Measurements from ENCODE around the gene THRB. TPM values are rescaled to one million over a fixed set of nuclear protein-coding genes. Genes with fewer than 3 reads are reported as not detected.

Gene THRB
- total and polyA plus RNA-seq, 2 experiments from 2014 or later: 26.8 to 60.0 TPM

- no peak overlapping the region for H3K4me3 ChIP-seq
- no peaks in the 10 kb centered on the region for H3K36me3 ChIP-seq (replicated peaks; ENCODE audit: insufficient read depth, low read depth)
- no peaks in the 10 kb centered on the region for H3K27me3 ChIP-seq
- DNase-seq (ENCODE audit: low spot score): no peak
- no peaks in the 10 kb centered on the region for H4K20me1 ChIP-seq (ENCODE audit: insufficient read depth, poor library complexity, severe bottlenecking)
- TF ChIP-seq EZH2phosphoT487 (IDR thresholded peaks at IDR 0.05; ENCODE audit: low read depth, severe bottlenecking, unreplicated experiment): no peak
- TF ChIP-seq CTCF (IDR thresholded peaks at IDR 0.05; ENCODE audit: poor library complexity): no peak
- TF ChIP-seq EZH2 (IDR thresholded peaks at IDR 0.05; ENCODE audit: borderline replicate concordance): no peak
- H2AFZ ChIP-seq: no peak overlapping the region
- no peak overlapping the region for H3K27ac ChIP-seq
- 77% methylated on average over 7 of the region's 7 CpGs for WGBS (ENCODE audit: low lambda C conversion rate, missing lambda C conversion rate)
- H3K79me2 ChIP-seq: no peaks in the 10 kb centered on the region
- no peaks in the 10 kb centered on the region for H3K9me2 ChIP-seq (replicated peaks; ENCODE audit: insufficient read depth)
- no peaks in the 10 kb centered on the region for H3K9me3 ChIP-seq (ENCODE audit: low read depth)
- H3K4me2 ChIP-seq: no peak overlapping the region
- no peaks in the 10 kb centered on the region for H3K4me1 ChIP-seq (ENCODE audit: insufficient read depth)
Measured at GRCh38 chr3:24161841-24162240, 332.8 kb downstream of the THRB start.

- H3K4me3 ChIP-seq: no peak overlapping the region
- H3K36me3 ChIP-seq (replicated peaks; ENCODE audit: insufficient read depth, low read depth): no peaks in the 10 kb centered on the region
- TF ChIP-seq EZH2phosphoT487 (IDR thresholded peaks at IDR 0.05; ENCODE audit: low read depth, severe bottlenecking, unreplicated experiment): no peak
- no peak for TF ChIP-seq EZH2 (IDR thresholded peaks at IDR 0.05; ENCODE audit: borderline replicate concordance)
- no peak for TF ChIP-seq CTCF (IDR thresholded peaks at IDR 0.05; ENCODE audit: poor library complexity)
- no peaks in the 10 kb centered on the region for H3K79me2 ChIP-seq
- 82% methylated on average over 12 of the region's 12 CpGs for WGBS (ENCODE audit: low lambda C conversion rate, missing lambda C conversion rate)
- H3K4me1 ChIP-seq (ENCODE audit: insufficient read depth): peaks cover 2% of the 10 kb centered on the region
- no peaks in the 10 kb centered on the region for H3K27me3 ChIP-seq
- no peaks in the 10 kb centered on the region for H4K20me1 ChIP-seq (ENCODE audit: insufficient read depth, poor library complexity, severe bottlenecking)
- H3K9me2 ChIP-seq (replicated peaks; ENCODE audit: insufficient read depth): no peaks in the 10 kb centered on the region
- H3K4me2 ChIP-seq: no peak overlapping the region
- no peak overlapping the region for H3K27ac ChIP-seq
- DNase-seq (ENCODE audit: low spot score): no peak
- no peaks in the 10 kb centered on the region for H3K9me3 ChIP-seq (ENCODE audit: low read depth)
- no peak overlapping the region for H2AFZ ChIP-seq
Measured at GRCh38 chr3:24160424-24161095, 334.1 kb downstream of the THRB start.

- Histone ChIP-seq H3K4me2 (no peak overlapping the region), H4K20me1 (ENCODE audit: insufficient read depth, poor library complexity, severe bottlenecking) (no peaks in the 10 kb centered on the region), H3K27me3 (no peaks in the 10 kb centered on the region), H3K4me1 (ENCODE audit: insufficient read depth) (peaks cover 10% of the 10 kb centered on the region), H2AFZ (no peak overlapping the region), H3K36me3 (replicated peaks; ENCODE audit: insufficient read depth, low read depth) (no peaks in the 10 kb centered on the region), H3K27ac (no peak overlapping the region), H3K79me2 (no peaks in the 10 kb centered on the region), H3K9me2 (replicated peaks; ENCODE audit: insufficient read depth) (no peaks in the 10 kb centered on the region), H3K4me3 (no peak overlapping the region), H3K9me3 (ENCODE audit: low read depth) (no peaks in the 10 kb centered on the region)
- DNase-seq (ENCODE audit: low spot score): no peak
- WGBS (ENCODE audit: low lambda C conversion rate, missing lambda C conversion rate): 88% methylated on average over 6 of the region's 6 CpGs
- TF ChIP-seq EZH2 (IDR thresholded peaks at IDR 0.05; ENCODE audit: borderline replicate concordance): no peak
- TF ChIP-seq EZH2phosphoT487 (IDR thresholded peaks at IDR 0.05; ENCODE audit: low read depth, severe bottlenecking, unreplicated experiment): no peak
- no peak for TF ChIP-seq CTCF (IDR thresholded peaks at IDR 0.05; ENCODE audit: poor library complexity)
Measured at GRCh38 chr3:24158761-24159454, 335.7 kb downstream of the THRB start.
